Heart left ventricle (tissue), 13 donors: Measurements from ENCODE around the gene RAB3GAP1.

Source experiments
- POLR2A ChIP-seq, 2 donors: fragments of 450-650 bp; IDR thresholded peaks; one replicate each; pipeline ENCODE4 v1.6.1; 2017; ENCODE audit warnings: antibody characterized with exemption in 2 of 2, mild to moderate bottlenecking in 2 of 2, moderate library complexity in 2 of 2
- TF ChIP-seq, protein P1 (sequence below), 12 donors: fragments of 200-600 bp; sonication (generic) in 4 of 12; IDR thresholded peaks; one replicate each; pipeline versions ENCODE4 v1.5.0 to v1.8.0; 2018 to 2022; ENCODE audit warnings: antibody characterized with exemption in 12 of 12, mild to moderate bottlenecking in 5 of 12
- donor health status: ischemic (EF 13 %, LVEDD 7.1; RV severe dilation, severe dysfunction).
- donor health status: DM: no; HTN: yes; CAD: no.
- donor health status: DM: no; HTN: no; CAD: no.
- donor health status: ischemic (EF 25% LVEDD 6.9; RV normal size, moderate dysfunction).
- donor health status: ischemic (EF 25% LVEDD 5.7; RV mildly dilated, moderate dysfunction).
- donor health status: ischemic (EF 35%, LVEDD 5.7; RV mildly dilated, moderate dysfunction).
- donor health status: nonischemic (EF 11% LVEDD 7.7; RV severe dilation, severe dysfunction).
- donor health status: DM: yes; HTN: yes; CAD: no.
- donor health status: PGD.
- donor health status: ischemic (EF 29% LVEDD 5.4; RV normal size, mild dysfunction).
- donor health status: nonischemic (EF 23%, LVEDD 6.1; RV moderate dilation, normal function).

DNA sequence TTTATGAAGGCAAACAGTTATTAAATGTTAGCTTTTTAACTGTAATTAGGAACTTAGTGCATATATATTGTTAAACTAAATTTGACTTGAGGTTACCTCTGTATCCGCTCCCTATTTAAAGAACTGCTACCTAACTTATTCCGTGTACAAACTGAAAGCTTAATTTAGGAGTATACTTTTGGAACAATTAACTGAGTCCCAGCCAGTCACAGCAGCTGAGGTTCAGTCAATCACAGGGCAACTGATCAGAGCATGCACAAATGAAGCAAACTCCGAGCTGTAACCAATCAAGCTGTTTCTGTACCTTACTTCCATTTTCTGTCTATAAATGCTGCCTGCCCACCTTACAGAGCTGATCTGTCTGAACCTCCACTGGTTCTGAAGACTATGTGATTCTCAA, 61.2 kb downstream of the RAB3GAP1 start:
- TF ChIP-seq, protein P1, sequence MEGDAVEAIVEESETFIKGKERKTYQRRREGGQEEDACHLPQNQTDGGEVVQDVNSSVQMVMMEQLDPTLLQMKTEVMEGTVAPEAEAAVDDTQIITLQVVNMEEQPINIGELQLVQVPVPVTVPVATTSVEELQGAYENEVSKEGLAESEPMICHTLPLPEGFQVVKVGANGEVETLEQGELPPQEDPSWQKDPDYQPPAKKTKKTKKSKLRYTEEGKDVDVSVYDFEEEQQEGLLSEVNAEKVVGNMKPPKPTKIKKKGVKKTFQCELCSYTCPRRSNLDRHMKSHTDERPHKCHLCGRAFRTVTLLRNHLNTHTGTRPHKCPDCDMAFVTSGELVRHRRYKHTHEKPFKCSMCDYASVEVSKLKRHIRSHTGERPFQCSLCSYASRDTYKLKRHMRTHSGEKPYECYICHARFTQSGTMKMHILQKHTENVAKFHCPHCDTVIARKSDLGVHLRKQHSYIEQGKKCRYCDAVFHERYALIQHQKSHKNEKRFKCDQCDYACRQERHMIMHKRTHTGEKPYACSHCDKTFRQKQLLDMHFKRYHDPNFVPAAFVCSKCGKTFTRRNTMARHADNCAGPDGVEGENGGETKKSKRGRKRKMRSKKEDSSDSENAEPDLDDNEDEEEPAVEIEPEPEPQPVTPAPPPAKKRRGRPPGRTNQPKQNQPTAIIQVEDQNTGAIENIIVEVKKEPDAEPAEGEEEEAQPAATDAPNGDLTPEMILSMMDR (IDR thresholded peaks at IDR 0.05): no peak
- TF ChIP-seq POLR2A (IDR thresholded peaks at IDR 0.05): no peak
